Fibroblast of peridontal ligament (primary cell): ENCODE measurements around the gene CTU2.

Experiments used
- DNase-seq: peaks from one replicate; pipeline ENCODE4 v3.0.0-alpha.2; 2010; ENCODE audit errors: extremely low read depth

CTU2 gene

GRCh38 chr16:88681709-88682451, 24.4 kb upstream of the CTU2 start:
- DNase-seq, result no peak

DNA sequence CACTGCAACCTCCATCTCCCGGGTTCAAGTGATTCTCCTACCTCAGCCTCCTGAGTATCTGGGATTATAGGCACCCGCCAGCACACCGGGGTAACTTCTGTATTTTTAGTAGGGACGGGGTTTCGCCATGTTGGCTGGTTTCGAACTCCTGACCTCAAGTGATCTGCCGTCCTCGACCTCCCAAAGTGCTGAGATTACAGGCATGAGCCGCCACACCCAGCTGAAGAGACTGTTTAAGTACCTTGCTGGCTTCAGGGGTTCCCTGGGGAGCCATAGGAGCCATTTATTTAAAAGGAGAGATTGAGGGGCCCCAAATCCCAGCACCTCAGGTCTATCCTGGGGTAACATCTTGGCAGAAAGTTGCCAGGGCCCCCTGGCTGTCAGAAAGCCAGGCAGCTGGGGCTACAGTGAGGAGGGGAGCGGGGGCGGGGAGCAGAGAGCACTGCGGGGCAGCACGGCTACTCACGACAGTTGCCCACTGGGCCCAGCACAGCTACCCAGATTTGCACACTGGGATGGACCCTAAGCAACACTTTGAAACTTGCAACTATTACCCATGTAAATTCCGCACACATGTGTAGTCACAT, 21.6 kb upstream of the CTU2 start:
- no peak for DNase-seq

DNA sequence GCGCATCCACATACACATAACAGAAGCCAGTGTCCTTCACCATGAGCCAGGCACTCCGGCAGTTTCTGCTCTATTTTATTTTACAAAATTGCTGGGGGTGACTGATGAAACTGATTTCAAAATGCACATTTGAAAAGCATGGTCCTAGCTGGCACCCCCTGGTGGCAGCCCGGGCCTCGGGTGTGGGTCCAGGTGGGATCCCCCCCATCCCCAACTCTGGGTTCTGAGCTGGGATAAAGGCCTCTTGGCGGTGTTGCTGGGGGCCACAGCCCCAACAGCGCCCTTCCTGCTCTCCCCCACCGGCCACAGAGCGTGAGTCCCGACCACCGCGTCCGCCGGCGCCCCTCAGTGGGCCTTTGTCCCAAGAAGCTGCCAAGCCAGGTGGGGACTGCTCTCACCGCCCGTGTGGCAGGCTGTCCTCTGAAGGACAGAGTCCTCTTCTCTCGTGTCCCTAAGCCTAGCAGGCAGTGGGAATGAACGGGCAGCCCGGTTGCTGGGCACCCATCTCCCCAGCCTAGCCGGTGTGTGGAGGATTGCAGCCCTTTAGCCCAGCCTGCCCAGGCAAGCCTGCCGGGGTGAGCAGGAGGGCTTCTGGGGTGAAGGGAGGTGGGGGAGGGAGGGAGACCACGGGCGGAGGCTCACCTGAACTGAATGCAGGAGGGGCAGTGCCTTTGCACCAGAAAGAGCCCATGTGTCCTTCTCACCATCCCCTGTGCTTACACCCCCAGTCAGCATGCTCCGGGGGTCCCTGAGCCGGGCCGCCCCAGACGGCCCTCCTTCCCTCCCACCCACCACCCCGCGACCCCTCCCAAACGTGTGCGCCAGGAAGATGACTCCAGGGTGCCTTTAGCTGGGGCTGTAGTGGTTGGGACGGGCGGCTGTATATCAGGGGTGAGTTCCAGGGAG, 20.9 kb upstream of the CTU2 start:
- DNase-seq, result peak; percentile 68

DNA sequence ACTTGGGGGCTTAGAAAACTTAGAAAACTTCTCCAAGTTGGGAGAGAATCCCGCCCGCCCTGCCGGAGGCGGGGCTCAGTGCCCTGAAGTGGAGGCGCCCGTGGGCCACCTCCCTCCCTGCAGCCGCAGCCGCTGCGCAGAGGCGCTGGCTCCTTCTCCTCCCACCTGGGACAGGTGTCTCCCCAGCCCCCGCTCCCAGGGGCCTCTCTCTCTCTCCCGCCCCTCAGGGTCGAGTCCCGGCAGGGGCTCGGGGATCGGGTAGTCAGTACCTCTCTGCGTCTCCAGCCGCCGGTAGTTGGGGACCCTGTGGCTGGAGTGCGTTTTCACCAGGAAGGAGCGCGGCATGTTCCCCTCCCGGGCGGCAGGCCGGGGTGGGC, 20.3 kb upstream of the CTU2 start:
- DNase-seq, result no peak

DNA sequence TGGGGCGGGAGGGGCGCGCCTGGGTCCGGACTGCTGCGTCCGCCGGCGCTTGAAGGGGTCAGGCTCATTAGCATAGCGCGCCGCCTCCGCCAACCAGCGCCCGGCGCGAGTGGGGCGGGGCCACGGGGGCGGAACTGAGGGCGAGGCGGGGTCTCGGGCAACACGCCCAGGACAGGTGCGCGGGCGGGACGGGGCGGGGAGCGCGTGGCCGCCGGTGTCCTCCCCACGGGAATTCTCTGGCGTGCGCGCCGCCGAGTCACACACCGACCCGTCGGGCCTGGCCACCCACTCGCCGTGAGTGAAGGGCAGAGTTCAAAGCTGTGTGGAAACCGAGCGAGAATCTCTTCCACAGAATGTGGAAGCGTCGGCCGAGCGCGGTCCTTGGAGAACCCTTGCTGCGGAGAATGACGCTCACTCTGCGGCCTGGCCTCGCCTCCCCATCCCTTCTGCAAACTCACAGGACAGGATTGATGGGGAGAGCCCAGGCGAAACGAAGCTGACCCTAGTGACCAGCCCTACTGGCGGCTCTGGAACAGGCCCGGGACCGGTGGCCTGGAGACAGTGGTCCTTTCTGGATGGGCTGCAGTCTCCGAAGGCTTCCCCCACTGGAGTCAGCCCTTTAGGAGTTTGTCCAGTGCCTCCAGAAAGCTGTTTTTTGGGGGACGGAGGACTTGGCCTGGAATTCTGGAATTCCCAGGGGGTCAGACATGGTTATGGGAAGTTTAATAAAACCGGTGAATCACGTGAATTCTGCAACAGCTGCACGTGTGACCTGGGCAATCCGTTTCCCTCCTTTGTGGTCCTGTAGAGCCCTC, 19.7 kb upstream of the CTU2 start, which contains the start of gene SNAI3:
Gene SNAI3 (minus strand): TSS at position 69 of the 815 bp plus-strand sequence. CDS start 101 bp downstream, outside the sequence.
- no peak for DNase-seq

GRCh38 chr16:88687254-88687576, 19.1 kb upstream of the CTU2 start:
- no peak for DNase-seq

GRCh38 chr16:88687676-88688012, 18.7 kb upstream of the CTU2 start:
- no peak for DNase-seq

GRCh38 chr16:88688013-88688778, 18.1 kb upstream of the CTU2 start:
- no peak for DNase-seq

DNA sequence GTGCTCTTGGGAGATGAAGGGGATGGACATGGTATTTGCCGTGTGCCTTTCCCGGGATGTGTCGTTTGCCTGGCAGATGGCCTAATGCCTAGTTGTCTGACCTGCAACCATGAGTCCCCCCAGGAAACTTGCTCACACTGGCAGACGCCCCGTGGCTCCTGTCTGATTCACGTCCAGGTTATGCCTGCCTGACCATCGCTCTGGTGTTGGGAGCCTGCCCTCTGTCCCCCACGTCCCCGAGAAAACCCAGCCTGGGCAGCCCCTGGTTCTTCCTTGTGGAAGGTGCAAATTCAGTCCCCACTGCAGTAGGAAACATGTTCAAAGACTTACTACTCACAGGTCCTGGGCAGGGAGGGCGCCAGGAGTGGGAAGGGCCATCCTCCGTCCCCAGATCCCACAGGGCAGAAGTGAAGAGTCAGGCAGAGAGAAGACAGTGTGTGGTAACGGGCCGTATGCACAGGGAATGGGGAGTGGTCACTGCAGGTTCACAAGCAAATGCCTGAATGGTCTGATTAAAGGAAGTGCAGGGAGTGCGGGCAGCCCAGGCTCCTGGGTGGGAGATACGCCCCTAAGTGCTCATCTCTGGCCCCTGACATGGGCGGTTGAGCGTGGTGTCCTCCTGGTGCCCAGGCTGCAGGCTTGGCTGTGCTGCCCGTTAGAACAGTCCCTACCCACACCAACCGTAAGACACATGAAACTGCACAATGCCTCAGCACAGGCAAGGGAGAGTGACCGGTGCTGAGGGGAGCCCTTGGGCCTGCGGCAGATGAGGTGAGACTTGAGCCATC, 15.8 kb upstream of the CTU2 start:
- DNase-seq, result no peak

DNA sequence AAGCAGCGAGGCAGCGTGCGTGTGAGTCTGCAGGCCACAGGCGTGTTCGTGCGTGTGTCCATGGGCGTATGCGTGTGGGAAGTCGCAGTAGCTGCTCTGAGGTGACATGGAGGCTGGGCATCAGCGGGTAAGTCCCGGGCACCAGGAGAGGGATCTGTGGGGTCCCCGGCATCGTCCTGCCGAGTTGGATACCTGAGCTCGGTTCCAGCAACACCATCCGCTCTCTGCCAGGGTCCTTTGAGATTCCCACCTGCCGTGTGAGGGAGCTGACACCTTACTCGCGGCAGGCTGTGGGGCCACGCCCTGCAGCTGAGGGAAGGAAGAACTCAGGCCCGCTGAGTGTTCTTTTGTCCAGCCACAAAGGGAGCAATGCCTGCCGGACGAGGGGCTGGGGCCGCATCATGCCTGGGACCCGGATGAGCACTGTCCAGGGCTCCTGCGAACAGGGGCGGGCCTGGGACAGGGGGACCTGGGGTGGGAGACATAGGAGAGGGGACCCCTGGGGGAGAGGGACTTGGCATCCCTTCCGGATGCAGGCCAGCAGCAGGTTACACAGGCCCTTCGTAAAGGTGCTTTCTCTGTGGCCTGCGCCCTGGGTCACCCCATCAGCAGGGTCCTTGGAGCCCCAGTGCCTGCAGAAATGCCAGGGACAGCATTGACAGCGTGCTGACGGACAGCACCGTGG, 15.0 kb upstream of the CTU2 start:
- no peak for DNase-seq

DNA sequence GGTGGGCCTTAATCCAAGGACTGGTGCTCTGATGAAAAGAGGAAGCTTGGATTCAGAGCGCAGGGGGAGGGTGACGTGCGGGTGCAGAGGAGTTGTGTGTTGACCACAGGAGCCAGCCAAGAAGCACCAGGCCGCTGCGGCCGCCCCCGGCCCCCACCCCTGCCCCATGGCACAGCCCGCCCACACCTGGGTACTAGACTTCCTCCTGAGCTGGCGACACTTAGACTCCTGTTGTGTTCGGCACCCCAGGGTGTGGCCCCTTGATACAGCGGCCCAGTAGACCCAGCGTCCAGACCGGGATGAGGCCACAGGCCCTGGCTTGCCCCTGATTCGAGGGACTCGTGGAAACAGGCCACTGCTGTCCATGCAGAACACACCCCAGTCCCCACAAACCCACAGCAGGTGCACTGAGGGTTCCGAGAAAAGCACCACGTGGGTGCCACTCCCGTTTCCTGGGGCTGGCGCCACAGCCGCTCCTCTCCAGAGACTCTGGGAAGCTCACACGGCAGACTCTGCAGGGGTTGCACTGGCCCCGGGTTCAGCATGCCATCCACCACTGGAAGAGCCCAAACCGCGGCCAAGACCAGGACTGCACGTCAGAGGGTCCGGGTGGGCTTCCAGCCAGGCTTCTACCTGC, 14.3 kb upstream of the CTU2 start:
- DNase-seq, result no peak

GRCh38 chr16:88692861-88693260, 13.4 kb upstream of the CTU2 start:
- no peak for DNase-seq

DNA sequence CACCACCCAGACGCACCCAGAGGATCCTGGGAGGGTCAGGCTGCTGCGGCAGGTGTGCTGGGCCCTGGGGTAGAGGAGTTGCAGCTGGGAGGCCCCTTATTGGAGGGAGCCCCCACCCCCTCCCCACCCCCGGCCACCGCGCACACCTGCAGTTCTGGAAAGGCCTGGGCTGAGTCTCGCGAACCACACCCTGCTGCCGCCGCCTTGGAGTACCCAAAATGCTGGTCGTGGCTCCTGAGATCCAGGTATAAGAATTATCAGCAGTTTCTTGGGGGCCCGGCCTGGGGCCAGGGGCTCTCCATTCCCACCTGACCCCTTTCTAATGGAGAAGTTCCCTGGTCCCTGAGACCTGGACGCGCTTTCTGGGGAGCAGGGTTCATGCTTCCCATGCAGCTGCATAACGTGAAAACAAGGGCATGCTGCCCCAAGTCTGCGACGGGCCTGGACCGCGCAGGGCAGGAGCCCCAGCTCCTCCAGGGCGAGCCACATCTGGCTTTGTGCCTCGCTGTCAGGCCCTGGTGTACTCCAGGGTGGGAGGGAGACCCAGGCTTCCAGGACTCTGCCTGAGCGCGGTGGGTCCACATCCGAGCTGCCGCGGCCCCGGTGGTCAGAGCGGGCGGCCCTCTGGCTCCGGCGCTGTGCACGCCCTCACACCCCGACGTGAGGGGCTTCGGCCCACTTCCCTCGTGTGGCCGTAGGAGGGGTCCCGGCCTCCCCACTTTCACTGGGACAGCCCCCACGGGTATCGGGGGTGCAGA, 12.7 kb upstream of the CTU2 start:
- DNase-seq, result no peak

DNA sequence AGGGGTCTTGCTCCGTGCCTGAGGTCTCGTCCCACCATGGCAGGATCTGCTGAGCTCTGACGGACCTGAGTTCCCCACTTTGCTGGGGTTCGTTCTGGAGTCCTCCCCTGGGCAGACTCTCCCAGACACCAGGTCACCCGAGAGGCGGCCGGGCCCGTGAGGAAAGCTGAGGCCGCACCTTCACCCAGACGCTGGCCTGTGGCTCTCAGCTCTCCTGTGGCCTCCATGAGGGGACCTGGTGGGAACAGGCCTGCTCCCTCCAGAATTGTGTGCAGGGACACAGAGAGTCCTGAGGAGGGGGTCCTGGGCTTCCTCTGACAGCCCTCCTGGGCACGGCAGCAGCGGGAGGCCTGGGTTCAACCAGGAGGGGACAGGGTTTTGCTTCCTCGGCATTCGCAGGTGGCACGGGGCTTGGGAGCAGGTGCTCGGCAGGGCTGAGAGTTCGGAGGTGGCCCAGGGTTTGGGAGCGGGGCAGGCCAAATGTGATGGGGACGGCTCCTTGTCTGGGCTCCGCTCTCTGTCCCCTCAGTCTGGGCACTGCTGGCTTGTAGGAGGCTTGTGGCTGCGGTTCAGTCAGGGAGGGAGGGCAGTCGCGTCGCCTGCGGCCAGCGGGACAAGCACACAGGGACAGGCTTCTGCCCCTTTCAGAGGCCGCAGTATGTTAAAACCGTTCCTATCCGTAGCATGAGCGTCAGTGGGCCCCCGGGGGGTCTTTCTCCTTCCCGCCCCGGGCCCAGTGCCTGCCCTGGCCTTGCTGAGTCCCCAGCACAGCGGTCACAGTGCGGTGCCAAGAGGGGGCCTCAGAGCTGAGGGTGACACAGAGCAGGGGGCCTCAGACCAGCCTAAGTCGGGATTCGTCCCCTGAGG, 11.8 kb upstream of the CTU2 start:
- DNase-seq, result no peak

GRCh38 chr16:88695218-88695617, 11.1 kb upstream of the CTU2 start:
- DNase-seq, result no peak

DNA sequence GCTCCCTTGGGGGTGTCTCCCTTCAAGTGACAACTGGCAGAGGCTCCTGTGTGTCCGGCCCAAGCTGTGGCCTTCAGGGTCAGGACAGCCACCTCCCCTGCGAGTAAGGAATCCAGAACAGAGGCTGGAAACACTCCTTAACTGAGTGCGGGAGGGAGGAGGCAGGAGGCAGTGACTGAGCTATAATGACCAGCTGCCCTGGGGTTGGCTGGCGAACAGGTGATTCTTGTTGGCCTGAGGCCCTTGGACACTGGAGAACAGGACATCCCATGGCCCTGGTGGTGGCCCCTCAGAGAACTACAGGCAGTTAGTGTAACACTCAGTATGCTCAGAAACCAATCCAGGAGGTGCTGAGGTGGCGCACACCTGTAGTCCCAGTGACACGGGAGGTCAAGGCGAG, 10.6 kb upstream of the CTU2 start:
- no peak for DNase-seq

DNA sequence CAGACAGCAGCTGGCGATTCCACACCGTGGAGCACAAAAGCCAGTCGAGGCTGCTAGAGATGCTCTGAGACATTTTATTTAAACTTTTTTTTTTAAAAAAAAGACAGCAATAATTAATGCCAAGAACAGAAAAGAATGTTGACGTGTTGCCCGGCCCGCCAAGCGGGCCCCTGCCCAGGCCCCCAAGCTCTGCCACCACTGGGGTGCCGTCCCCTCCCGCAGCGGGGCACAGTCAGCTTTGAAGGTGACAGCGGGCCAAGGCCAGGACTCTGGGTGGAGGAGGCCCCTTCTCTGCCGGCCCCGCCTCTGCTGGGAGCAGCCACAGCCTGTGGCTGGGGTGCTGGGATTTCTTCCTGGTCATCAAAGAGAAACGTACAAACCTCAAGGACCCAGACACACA, 9.9 kb upstream of the CTU2 start:
- DNase-seq, result no peak
